Stimulated activated naive CD8-positive, alpha-beta T cell treated with anti-CD3 and anti-CD28 coated beads, Interleukin-15, Interleukin-2, amounts not matched to agents 100 U/mL and 50 U/mL, for 24 hours (primary cell): ENCODE data around the gene SYT1.

ENCODE experiments used
- ATAC-seq: fragments of 150-1000 bp; cut with Tn5 transposase; one replicate; pipeline ENCODE4 v1.10.0; 2021
- DNase-seq: peaks from one replicate; pipeline ENCODE4 v3.0.0; 2021

Gene SYT1

DNA sequence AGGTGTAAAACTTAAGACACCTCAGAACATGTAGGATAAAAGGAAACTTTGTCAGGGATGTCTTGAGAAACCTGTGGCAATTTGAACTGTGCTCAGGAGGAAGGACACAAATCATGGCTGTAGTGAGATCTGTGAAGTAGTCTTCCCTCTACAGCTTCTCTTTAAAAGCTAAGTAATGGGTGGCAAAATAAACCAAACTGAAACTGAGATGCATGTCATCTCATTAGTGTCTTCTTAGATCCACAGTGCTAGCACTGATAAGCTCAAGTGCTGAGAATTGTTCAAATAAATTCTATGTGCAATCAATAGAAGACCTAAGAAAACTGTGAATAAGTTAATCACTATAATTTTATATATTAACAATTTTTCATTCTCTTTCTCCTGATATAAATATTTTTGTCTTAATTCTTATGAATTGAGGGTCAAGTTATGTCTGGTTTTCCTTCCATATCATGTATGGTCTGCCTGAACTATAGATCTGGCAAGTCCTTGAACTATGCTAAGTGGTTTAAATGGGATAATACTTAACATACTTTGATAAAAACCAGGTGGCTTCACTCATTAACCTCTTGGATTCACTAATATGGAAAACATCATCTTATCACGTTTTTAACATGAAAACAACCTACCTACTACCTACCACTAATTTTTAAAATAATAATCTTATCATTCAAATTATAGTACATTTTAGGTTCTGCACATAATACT, 27.2 kb downstream of the SYT1 start:
- ATAC-seq (no peak), DNase-seq (no peak)

DNA sequence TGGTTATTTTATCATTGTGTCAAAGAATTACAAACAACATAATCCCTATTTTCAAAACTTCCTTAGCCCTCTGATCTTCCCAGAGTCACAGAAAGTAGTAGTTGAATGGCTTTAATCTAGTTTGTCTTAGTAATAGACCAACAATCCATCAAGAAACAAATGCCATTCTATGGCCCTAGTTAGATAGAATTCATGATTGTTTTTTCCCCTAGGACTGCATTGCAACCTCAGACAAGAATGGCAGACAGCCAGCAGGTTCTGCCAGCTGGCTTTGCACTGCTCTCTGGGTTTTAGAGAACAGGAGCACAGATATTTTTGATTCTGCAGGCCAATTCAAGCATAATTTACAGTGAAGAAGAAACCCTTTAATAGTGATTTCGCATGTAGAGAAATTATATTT, 33.8 kb downstream of the SYT1 start:
- DNase-seq = no peak

GRCh38 chr12:78914859-78915331, 50.3 kb downstream of the SYT1 start:
- DNase-seq = no peak
- ATAC-seq = no peak

More for the DNA sequence above, 33.8 kb downstream of the SYT1 start:
- ATAC-seq = no peak

GRCh38 chr12:78916845-78917480, 52.4 kb downstream of the SYT1 start:
- DNase-seq (no peak), ATAC-seq (no peak)

GRCh38 chr12:78917513-78917912, 52.9 kb downstream of the SYT1 start:
- ATAC-seq = no peak
- DNase-seq = no peak

DNA sequence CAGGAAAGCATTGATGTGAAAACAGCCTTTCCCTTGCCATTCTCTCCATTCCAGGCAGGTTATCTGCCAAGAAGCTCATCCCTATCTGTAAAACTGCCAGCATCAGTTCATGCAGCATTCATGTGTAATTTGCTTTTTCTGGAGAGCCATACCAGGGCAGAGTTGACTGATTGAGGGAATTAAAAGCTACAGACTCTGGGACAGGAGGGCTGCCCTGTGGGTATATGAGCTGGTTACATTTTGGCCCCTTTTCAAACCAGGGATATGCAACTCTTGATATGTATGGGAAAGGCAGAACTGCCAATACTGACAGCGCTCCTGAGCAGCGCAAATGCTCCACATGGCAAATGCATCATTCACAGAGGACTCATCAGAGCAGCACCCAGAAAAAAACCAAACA, 53.7 kb downstream of the SYT1 start:
- DNase-seq (no peak), ATAC-seq (no peak)

DNA sequence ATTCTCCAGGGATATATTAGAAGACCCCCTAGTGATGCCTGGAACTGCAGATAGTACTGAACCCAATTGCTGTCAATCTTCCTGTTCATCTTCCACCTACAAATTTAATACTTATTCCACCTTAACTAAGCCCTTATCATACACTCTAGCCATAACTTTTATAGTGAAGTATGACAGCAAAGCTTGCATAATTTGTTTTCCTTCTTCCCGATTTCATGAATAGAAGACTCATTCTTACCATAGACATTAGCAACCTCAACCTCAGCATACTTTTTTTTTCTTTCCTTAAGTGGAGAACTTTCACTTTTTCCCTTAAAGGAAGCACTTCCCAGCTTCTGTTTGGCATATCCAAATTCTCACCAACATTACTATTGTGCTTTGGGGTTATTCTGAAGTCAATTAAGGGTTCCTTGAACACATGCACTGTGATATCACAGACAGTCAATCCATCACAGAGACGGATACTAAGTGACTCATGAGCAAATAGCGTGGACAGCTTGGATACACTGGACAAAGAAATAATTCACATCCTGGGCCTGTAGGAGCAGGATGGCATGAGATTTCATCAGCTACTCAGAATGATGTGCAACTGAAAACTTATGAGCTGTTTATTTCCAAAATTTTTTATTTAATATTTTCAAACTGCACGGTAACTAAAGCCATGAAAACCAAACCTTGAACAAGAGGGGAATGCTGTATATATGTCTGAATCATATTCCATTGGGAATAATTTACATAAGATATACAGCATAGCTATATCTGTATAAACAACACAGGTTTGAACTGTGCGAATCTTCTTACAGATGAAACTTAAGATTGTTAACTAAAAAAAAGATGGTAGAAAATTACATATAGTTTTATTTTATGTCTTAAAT, 63.9 kb downstream of the SYT1 start:
- ATAC-seq (no peak), DNase-seq (no peak)

DNA sequence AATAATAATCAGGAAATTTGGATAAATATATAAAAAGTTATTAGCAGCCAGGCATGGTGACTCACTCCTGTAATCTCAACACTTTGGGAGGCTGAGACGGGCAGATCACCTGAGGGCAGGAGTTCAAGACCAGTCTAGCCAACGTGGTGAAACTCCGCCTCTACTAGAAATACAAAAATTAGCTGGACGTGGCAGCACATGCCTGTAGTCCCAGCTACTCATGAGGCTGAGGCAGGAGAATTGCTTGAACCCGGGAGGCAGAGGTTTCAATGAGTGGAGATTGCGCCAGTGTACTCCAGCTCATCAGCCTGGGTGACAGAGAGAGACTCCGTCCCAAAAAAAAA, 64.5 kb downstream of the SYT1 start:
- ATAC-seq = no peak
- DNase-seq = no peak

- no peak for DNase-seq
- no peak for ATAC-seq
Observed at GRCh38 chr12:78931466-78931990, 67.0 kb downstream of the SYT1 start.

DNA sequence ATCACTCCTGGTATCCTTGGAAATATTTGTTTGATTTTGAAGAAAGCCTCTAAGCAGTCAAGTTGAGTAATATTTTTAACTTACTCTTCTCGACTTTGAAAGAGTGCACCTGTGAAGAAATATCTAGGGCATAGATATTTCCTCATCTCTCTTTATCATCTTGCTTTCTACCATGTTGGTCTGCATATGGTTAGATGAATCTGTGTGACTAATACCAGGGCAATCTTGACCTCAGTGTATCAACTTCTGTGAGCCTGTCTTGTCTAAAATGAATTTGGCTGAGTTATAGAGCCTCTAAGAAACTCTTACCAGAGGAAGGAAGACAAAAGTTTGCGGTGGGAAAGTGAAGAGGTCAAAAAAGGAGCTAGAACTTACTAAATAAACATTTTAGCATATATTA, 68.4 kb downstream of the SYT1 start:
- no peak for ATAC-seq
- no peak for DNase-seq

DNA sequence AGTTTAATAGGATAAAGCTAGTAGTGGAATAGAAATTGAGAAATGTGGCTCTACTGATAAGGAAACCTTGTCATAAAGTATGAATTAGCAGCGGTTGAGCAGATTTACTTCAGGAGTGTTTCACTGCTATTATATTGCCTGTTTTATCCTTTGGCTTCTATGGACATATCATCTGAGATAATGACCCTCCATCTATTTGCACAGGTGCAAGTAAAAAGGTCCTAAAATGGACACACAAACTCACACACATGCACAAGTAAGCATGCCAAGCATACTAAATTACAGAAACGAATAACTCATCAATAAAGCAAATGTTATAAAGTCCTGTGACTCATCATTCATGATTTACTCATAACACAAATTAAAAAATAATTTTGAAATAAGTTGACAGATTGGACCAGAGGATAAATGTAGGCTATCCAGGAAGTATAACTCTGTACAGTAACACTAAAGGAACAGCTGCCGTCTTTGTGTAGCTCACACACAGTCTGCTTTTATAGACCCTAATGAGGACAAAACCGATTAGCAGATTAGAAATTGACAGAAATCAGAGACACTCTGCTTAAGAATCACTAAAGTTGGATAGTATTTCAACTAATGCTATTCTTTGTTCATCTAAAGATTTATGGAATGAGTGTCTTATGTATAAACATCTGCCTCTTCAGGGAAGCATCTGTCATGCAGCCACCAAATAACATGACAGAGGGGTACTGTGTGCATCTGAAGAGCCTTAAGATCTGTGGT, 73.9 kb downstream of the SYT1 start:
- DNase-seq = no peak
- no peak for ATAC-seq

DNA sequence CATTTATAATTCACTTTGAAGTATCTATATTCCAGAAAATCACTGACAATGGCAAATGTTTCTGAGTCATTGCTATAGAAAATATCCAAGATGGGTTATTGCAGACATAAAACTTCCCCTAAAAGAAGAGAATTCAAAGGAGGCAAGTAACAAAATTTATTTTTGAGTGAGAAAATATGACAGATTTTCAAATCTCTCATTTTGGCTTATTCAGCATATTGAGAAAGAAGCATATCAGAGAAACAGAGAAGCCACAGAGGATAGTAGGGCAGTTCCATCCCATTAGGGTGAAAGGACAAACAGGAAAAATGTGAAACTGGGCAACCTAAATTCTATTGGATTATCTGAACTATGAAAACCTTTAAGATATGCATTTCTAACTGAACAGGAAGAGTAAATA, 85.0 kb downstream of the SYT1 start:
- no peak for DNase-seq
- ATAC-seq = no peak

DNA sequence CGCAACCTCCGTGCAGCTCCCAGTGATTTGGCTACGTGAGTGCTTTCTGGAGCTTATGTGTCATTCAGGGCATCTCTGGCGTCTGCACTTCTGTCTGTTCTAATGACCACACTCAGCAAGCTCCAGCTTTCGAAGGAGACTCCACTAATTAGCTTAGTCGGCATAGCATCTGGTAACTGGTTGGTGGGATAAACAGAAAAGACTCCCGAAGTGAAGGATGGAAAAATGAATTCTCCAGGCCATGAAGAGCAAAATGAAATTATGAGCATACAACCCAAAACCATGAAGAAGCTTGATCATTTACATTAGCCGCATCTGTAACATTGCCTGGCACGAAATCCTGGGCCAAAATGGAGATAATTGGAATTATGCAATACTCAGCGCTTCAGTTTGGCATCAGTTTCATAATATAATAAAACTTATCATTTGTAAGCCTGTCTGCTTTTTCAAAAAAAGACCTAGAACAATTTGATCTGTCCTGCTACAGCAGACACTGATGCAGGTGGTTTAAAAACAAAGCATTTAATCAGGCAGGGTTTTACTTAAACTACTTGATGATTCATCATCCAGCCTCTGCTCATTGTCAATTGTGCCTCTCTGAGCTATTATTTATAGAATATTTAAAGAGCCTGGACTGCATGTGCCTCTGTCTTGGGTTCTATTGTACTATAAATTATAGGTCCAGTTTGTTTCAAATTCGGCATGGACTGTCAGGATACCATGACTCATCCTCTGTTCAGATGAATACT, 87.4 kb downstream of the SYT1 start:
- DNase-seq = no peak
- ATAC-seq = no peak

- no peak for DNase-seq
- no peak for ATAC-seq
Observed at GRCh38 chr12:78952552-78952929, 88.0 kb downstream of the SYT1 start.

- DNase-seq = no peak
- ATAC-seq = no peak
Observed at GRCh38 chr12:78958941-78959340, 94.4 kb downstream of the SYT1 start.

GRCh38 chr12:78959556-78959955, 95.0 kb downstream of the SYT1 start:
- ATAC-seq (no peak), DNase-seq (no peak)

DNA sequence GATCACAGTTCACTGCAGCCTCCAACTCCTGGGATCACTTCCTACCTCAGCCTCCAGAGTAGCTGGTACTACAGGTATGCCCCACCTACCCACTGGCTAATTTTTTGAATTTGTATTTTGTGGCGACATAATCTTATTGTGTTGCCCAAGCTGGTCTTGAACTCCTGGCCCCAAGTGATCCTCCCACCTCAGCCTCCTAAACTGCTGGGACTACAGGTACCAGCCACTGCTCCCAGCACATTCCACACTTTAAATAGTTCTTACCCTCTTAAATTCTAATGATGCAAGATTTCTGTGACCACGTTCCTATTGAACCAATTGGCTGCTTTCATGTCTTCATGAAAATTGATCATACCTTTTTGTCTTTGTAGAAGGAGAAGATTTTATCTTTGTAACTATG, 96.6 kb downstream of the SYT1 start:
- no peak for DNase-seq

DNA sequence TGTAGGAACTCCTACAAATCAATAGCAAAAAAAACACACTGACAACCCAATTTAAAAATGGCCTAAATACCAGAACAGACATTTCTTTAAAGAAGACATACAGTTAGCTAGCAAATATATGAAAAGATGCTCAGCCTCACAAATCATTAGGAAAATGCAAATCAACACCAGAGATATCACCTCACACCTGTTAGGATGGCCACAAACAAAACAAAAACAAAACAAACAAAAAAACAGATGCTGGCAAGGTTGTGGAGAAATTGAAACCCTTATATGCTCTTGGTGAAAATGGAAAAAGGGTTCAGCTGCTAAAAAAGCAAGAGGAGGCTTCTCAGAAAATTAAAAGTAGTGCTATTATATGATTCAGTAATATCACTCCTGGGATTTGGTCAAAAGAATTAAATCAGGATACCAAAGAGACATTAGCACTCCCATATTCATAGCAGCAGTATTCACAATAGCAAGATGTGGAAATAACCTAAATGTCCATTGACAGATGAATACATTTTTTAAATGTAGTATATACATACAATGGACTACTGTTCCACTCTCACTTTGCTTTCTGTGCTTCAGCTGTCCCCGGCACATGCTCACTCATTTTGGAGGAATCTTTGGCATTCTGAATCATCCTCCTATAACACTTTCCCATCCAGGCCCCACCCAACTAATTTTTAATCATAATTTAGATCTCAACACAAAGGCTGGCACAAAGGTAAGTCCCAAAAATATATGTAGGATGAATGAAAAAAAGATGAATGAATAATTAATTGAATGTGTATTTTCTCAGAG, 99.1 kb downstream of the SYT1 start:
- DNase-seq (no peak), ATAC-seq (no peak)

More for the DNA sequence above, 96.6 kb downstream of the SYT1 start:
- no peak for ATAC-seq

DNA sequence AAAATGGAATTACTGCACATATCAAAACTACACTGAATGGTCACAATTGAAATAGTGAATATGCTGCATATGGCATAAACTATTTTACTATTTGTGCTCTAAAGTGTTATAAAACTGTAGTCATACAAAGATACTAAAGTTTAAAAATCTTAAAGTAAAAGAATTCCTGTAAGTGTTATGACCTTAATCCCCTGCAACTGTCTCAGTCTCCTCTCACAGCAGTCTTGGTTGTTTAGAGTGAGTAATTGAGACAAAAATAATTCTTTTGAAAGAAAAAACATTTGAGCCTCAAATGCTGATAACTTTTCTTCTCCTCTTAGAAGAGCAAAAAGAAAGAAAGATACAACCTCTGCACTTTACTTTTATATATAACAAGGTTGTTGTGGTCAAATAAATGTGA, 99.9 kb downstream of the SYT1 start:
- ATAC-seq = no peak
- DNase-seq = no peak

- ATAC-seq = no peak
- DNase-seq = no peak
Observed at GRCh38 chr12:78966062-78966461, 101.5 kb downstream of the SYT1 start.

GRCh38 chr12:78966926-78967325, 102.4 kb downstream of the SYT1 start:
- DNase-seq (no peak), ATAC-seq (no peak)
